CD14-positive monocyte (primary cell): ENCODE results near the gene KHDRBS2. TPM values are rescaled to one million over a fixed set of nuclear protein-coding genes. Genes with fewer than 3 reads are reported as not detected.

Source experiments
- DNase-seq, 3 donors: peaks; one replicate each; pipeline ENCODE4 v3.0.0-alpha.2; 2011 to 2022
- H2AFZ ChIP-seq: 2 replicates; pipeline ENCODE4 v1.6.0; 2012; ENCODE audit warnings: mild to moderate bottlenecking, low read depth, low read length, inconsistent platforms; ENCODE audit not compliant: insufficient read depth, poor library complexity, severe bottlenecking
- H3K27ac ChIP-seq, 2 donors: 1 replicate in 1 of 2; 2 replicates in 1 of 2; pipeline ENCODE4 v1.5.1; 2012 to 2013; ENCODE audit warnings: low read length in 2 of 2, control low read depth in 1 of 2, inconsistent platforms in 1 of 2, low read depth in 1 of 2, mild to moderate bottlenecking in 1 of 2
- H3K27me3 ChIP-seq, 2 donors: one replicate each; pipeline versions ENCODE4 v1.6.0 to v1.6.1; 2011 to 2013; ENCODE audit warnings: low read length in 2 of 2; ENCODE audit not compliant: control insufficient read depth in 2 of 2, insufficient read depth in 2 of 2
- H3K36me3 ChIP-seq, 2 donors: replicated peaks in 1 of 2; 1 replicate in 1 of 2; 2 replicates in 1 of 2; pipeline versions ENCODE4 v1.5.1 to v1.6.1; 2012 to 2013; ENCODE audit warnings: low read length in 2 of 2, control low read depth in 1 of 2, inconsistent platforms in 1 of 2, mild to moderate bottlenecking in 1 of 2; ENCODE audit not compliant: insufficient read depth in 2 of 2, control insufficient read depth in 1 of 2
- H3K4me1 ChIP-seq, 2 donors: 1 replicate in 1 of 2; 2 replicates in 1 of 2; pipeline versions ENCODE4 v1.5.1 to v1.6.1; 2012 to 2013; ENCODE audit warnings: low read length in 2 of 2, control low read depth in 1 of 2, inconsistent platforms in 1 of 2, mild to moderate bottlenecking in 1 of 2, moderate library complexity in 1 of 2; ENCODE audit not compliant: insufficient read depth in 2 of 2, control insufficient read depth in 1 of 2
- H3K4me2 ChIP-seq: replicated peaks from 2 replicates; pipeline ENCODE3; 2012; ENCODE audit warnings: low read length, moderate library complexity, mild to moderate bottlenecking; ENCODE audit not compliant: poor library complexity, severe bottlenecking; ENCODE audit errors: extremely low read depth
- H3K4me3 ChIP-seq, 3 experiments: fragments of 200-600 bp in 1 of 3; sonication (generic) in 1 of 3; replicated peaks in 1 of 3; 1 replicate in 2 of 3; 2 replicates in 1 of 3; pipeline ENCODE4 v1.5.1; 2011 to 2013; ENCODE audit warnings: low read length in 3 of 3, mild to moderate bottlenecking in 3 of 3, control low read depth in 2 of 3, low read depth in 2 of 3, inconsistent platforms in 1 of 3, moderate library complexity in 1 of 3
- H3K79me2 ChIP-seq: 2 replicates; pipeline ENCODE4 v1.6.0; 2012; ENCODE audit warnings: mild to moderate bottlenecking, control low read depth, inconsistent platforms, low read length, moderate library complexity; ENCODE audit not compliant: insufficient read depth
- H3K9ac ChIP-seq: 2 replicates; pipeline ENCODE4 v1.6.0; 2017; ENCODE audit warnings: low read length, mild to moderate bottlenecking; ENCODE audit not compliant: insufficient read depth, poor library complexity, severe bottlenecking
- H3K9me3 ChIP-seq, 2 donors: replicated peaks in 1 of 2; 1 replicate in 1 of 2; 2 replicates in 1 of 2; pipeline versions ENCODE4 v1.5.1 to v1.6.1; 2012 to 2013; ENCODE audit warnings: low read length in 2 of 2, control low read depth in 1 of 2; ENCODE audit not compliant: control insufficient read depth in 1 of 2, insufficient read depth in 1 of 2
- H4K20me1 ChIP-seq: 2 replicates; pipeline ENCODE4 v1.6.0; 2012; ENCODE audit warnings: mild to moderate bottlenecking, low read length, control low read depth, moderate library complexity; ENCODE audit not compliant: insufficient read depth
- H3K27ac Mint-ChIP-seq, 7 donors: one replicate each; pipeline ENCODE4 v1.8.0; 2020; ENCODE audit warnings: mild to moderate bottlenecking in 7 of 7, mixed read lengths in 7 of 7, moderate library complexity in 6 of 7, inconsistent platforms in 2 of 7
- H3K27me3 Mint-ChIP-seq, 3 donors: one replicate each; pipeline ENCODE4 v1.8.0; 2021 to 2022; ENCODE audit warnings: low read depth in 3 of 3, mild to moderate bottlenecking in 3 of 3, mixed read lengths in 3 of 3, moderate library complexity in 3 of 3, inconsistent platforms in 1 of 3
- H3K36me3 Mint-ChIP-seq, 2 donors: one replicate each; pipeline ENCODE4 v1.8.0; 2020; ENCODE audit warnings: mixed read lengths in 2 of 2, inconsistent platforms in 1 of 2, mild to moderate bottlenecking in 1 of 2
- H3K4me1 Mint-ChIP-seq: one replicate; pipeline ENCODE4 v1.8.0; 2020; ENCODE audit warnings: mild to moderate bottlenecking, mixed read lengths
- H3K4me3 Mint-ChIP-seq, 2 donors: one replicate each; pipeline ENCODE4 v1.8.0; 2020; ENCODE audit warnings: mild to moderate bottlenecking in 2 of 2, mixed read lengths in 2 of 2, moderate library complexity in 1 of 2
- H3K9me3 Mint-ChIP-seq, 7 donors: one replicate each; pipeline ENCODE4 v1.8.0; 2020 to 2022; ENCODE audit warnings: mixed read lengths in 7 of 7, mild to moderate bottlenecking in 6 of 7, moderate library complexity in 6 of 7, inconsistent platforms in 2 of 7
- CTCF ChIP-seq: fragments of 200-600 bp; IDR thresholded peaks from one replicate; pipeline ENCODE4 v1.8.0; 2022; ENCODE audit warnings: antibody characterized with exemption, mild to moderate bottlenecking
- WGBS: methylation state at CpG from one replicate; pipeline ENCODE4 v1.1.5; 2013; ENCODE audit warnings: missing lambda C conversion rate; ENCODE audit not compliant: insufficient coverage; 5-methylcytosine and 5-hydroxymethylcytosine counted together
- intact Hi-C, 2 donors: fragments of 100-400 bp; cut with micrococcal nuclease; formaldehyde crosslinking; loops; one replicate each; pipeline versions ENCODE4 v1.15.0 to v1.15.1; 2023
- polyA plus RNA-seq, 3 donors: library from polyadenylated mRNA; depleted of rRNA in 1 of 3; unstranded in 2 of 3; stranded (reverse) in 1 of 3; fragments of 300-500 nt in 2 of 3; fragments of >200 nt in 1 of 3; fragmentation: Illumina TruSeq in 2 of 3; gene quantifications; 1 replicate in 2 of 3; 2 replicates in 1 of 3; pipeline ENCODE4 v1.2.3, GENCODE V29; 2012 to 2021

KHDRBS2 gene
- polyA plus RNA-seq, 3 donors = 0.09 to 0.57 (median 0.14) TPM

DNA sequence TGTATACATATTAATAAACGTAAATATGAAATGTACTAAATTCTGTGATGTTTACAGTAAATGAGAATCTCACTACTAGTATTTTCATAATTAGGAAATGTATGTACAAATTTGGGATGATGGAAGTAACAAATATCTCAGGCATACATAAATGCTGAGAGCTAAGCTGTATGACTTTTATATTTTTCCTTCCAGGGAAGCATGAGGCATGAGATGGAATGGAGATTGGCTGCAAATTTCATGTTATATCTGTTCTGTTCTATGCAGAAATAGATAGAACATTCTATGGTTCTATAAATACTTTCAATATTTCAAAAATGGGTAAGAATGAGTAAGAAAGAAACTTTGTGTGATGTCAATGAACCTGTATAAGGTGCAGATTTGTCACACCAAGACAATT lies 335.2 kb downstream of the KHDRBS2 start:
- H3K27me3 ChIP-seq = no peaks in the 10 kb centered on the region
- H3K36me3 ChIP-seq = no peaks in the 10 kb centered on the region
- Mint-ChIP-seq H3K36me3 (no peaks in the 10 kb centered on the region), H3K27me3 (no peaks in the 10 kb centered on the region), H3K9me3 (peaks cover 0 to 4% (median under 1%) of the 10 kb centered on the region in 7 donors), H3K27ac (no peak overlapping the region), H3K4me3 (no peak overlapping the region), H3K4me1 (no peaks in the 10 kb centered on the region)
- no peaks in the 10 kb centered on the region for H3K4me1 ChIP-seq
- no peak for TF ChIP-seq CTCF
- H3K4me2 ChIP-seq = no peak overlapping the region
- no peaks in the 10 kb centered on the region for H3K79me2 ChIP-seq
- no peaks in the 10 kb centered on the region for H4K20me1 ChIP-seq
- no peak for DNase-seq
- peaks cover under 1 to 3% of the 10 kb centered on the region in 2 donors for H3K9me3 ChIP-seq
- no peak overlapping the region for H3K4me3 ChIP-seq
- intact Hi-C loops = no loop called here
- H3K27ac ChIP-seq = no peak overlapping the region
- H3K9ac ChIP-seq = no peak overlapping the region
- no peak overlapping the region for H2AFZ ChIP-seq
- no CpG with 5 or more reads among the region's 1 CpG for WGBS

- Histone ChIP-seq H2AFZ (no peak overlapping the region), H3K9me3 (no peaks in the 10 kb centered on the region), H3K4me2 (no peak overlapping the region), H3K9ac (no peak overlapping the region), H3K79me2 (no peaks in the 10 kb centered on the region), H3K36me3 (no peaks in the 10 kb centered on the region), H4K20me1 (no peaks in the 10 kb centered on the region), H3K4me1 (no peaks in the 10 kb centered on the region), H3K27me3 (no peaks in the 10 kb centered on the region), H3K4me3 (no peak overlapping the region), H3K27ac (no peak overlapping the region)
- DNase-seq = no peak
- Mint-ChIP-seq H3K4me3 (no peak overlapping the region), H3K27me3 (no peaks in the 10 kb centered on the region), H3K27ac (no peak overlapping the region), H3K9me3 (peaks cover 0 to 3% (median 0%) of the 10 kb centered on the region in 7 donors), H3K36me3 (no peaks in the 10 kb centered on the region), H3K4me1 (no peaks in the 10 kb centered on the region)
- WGBS = no CpG with 5 or more reads among the region's 1 CpG
- intact Hi-C loops = no loop called here
- TF ChIP-seq CTCF = no peak
These were observed 336.1 kb downstream of the KHDRBS2 start for GRCh38 chr6:61949971-61950370.
